SU-DHL-6 (cell line): ENCODE results near the gene BMP2K.

Experiments used
- H2AFZ ChIP-seq: fragments of 200-600 bp; sonication (generic); 2 replicates; pipeline ENCODE4 v1.6.1; 2014; ENCODE audit warnings: low read depth, mild to moderate bottlenecking, moderate library complexity, mixed read lengths, antibody characterized with exemption, low read length; ENCODE audit not compliant: severe bottlenecking
- H3F3A ChIP-seq: fragments of 200-600 bp; shearing (Covaris generic); 2 replicates; pipeline ENCODE4 v1.6.0; 2016; ENCODE audit warnings: antibody characterized with exemption, mild to moderate bottlenecking; ENCODE audit not compliant: insufficient read depth
- H3K27ac ChIP-seq: fragments of 200-600 bp; sonication (generic); 2 replicates; pipeline ENCODE4 v1.5.1; 2016; ENCODE audit warnings: low read depth, mild to moderate bottlenecking, low read length, moderate library complexity, mixed read lengths
- H3K27me3 ChIP-seq: fragments of 200-600 bp; sonication (generic), shearing (Covaris generic); 2 replicates; pipeline ENCODE4 v1.6.0; 2014; ENCODE audit warnings: mild to moderate bottlenecking, low read length
- H3K36me3 ChIP-seq: fragments of 200-600 bp; sonication (generic); 2 replicates; pipeline ENCODE4 v1.6.1; 2014; ENCODE audit warnings: mild to moderate bottlenecking, low read length, mixed read lengths
- H3K4me2 ChIP-seq: fragments of 300-600, 200-600 bp; shearing (Covaris generic), sonication (generic); 2 replicates; pipeline ENCODE4 v1.6.0; 2014; ENCODE audit warnings: low read length, low read depth, mild to moderate bottlenecking; ENCODE audit not compliant: poor library complexity, severe bottlenecking
- H3K4me3 ChIP-seq: fragments of 200-600 bp; sonication (generic); 2 replicates; pipeline ENCODE4 v1.5.1; 2014; ENCODE audit warnings: antibody characterized with exemption, low read length, mild to moderate bottlenecking, mixed read lengths; ENCODE audit not compliant: insufficient read depth, poor library complexity, severe bottlenecking
- H3K79me2 ChIP-seq: fragments of 200-600 bp; sonication (generic); 2 replicates; pipeline ENCODE4 v1.6.1; 2014; ENCODE audit warnings: mild to moderate bottlenecking, low read length, moderate library complexity; ENCODE audit not compliant: insufficient read depth
- H3K9ac ChIP-seq: fragments of 200-600 bp; sonication (generic); 2 replicates; pipeline ENCODE4 v1.7.0; 2014; ENCODE audit warnings: mild to moderate bottlenecking, low read length
- H3K9me2 ChIP-seq: fragments of 200-600 bp; sonication (generic); replicated peaks from 2 replicates; pipeline ENCODE4 v1.6.1; 2014; ENCODE audit warnings: low read length; ENCODE audit not compliant: insufficient read depth
- H3K9me3 ChIP-seq: fragments of 200-600 bp; sonication (generic); 2 replicates; pipeline ENCODE4 v1.6.1; 2014; ENCODE audit warnings: low read length, mixed read lengths; ENCODE audit not compliant: insufficient read depth
- H4K20me1 ChIP-seq: fragments of 200-600 bp; sonication (generic); 2 replicates; pipeline ENCODE4 v1.6.1; 2014; ENCODE audit warnings: low read depth, mild to moderate bottlenecking, antibody characterized with exemption, low read length, moderate library complexity, mixed read lengths
- EZH2phosphoT487 ChIP-seq: fragments of 200-600 bp; sonication (generic), shearing (Covaris generic); conservative IDR thresholded peaks from 2 replicates; pipeline ENCODE4 v1.6.1; 2018; ENCODE audit warnings: mild to moderate bottlenecking, antibody characterized with exemption, low read length, moderate library complexity, mixed read lengths
- TF ChIP-seq, protein P1 (sequence below): fragments of 200-600 bp; sonication (generic); IDR thresholded peaks from one replicate; pipeline ENCODE4 v1.5.1; 2017; ENCODE audit warnings: antibody characterized with exemption, mild to moderate bottlenecking, low read length, moderate library complexity; ENCODE audit not compliant: insufficient read depth, poor library complexity, severe bottlenecking

Gene BMP2K

DNA sequence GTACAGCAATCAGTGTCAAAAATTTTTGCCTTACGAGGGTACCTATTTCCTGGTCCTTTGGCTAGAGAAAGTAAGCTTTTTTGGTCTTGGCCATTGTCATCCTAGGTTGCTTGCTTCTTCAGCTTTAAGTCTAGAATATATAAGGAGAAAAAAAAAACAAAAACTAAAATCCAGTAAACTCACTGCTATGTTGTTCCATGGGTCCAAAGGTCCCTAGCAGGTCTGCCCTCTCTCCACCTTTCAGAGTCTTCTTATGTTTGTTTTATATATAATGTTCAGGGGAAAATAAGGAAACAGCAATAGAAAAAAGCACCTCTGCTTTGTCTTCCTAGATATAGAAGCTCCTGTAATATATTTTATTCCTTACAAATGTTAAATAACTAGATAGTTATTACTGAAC is 18.1 kb upstream of the BMP2K start:
- no peaks in the 10 kb centered on the region for H3K9me3 ChIP-seq
- H3K27me3 ChIP-seq, result no peaks in the 10 kb centered on the region
- no peak overlapping the region for H3K9ac ChIP-seq
- H3K36me3 ChIP-seq, result no peaks in the 10 kb centered on the region
- H4K20me1 ChIP-seq, result no peaks in the 10 kb centered on the region
- H3K4me2 ChIP-seq, result no peak overlapping the region
- TF ChIP-seq, protein P1, sequence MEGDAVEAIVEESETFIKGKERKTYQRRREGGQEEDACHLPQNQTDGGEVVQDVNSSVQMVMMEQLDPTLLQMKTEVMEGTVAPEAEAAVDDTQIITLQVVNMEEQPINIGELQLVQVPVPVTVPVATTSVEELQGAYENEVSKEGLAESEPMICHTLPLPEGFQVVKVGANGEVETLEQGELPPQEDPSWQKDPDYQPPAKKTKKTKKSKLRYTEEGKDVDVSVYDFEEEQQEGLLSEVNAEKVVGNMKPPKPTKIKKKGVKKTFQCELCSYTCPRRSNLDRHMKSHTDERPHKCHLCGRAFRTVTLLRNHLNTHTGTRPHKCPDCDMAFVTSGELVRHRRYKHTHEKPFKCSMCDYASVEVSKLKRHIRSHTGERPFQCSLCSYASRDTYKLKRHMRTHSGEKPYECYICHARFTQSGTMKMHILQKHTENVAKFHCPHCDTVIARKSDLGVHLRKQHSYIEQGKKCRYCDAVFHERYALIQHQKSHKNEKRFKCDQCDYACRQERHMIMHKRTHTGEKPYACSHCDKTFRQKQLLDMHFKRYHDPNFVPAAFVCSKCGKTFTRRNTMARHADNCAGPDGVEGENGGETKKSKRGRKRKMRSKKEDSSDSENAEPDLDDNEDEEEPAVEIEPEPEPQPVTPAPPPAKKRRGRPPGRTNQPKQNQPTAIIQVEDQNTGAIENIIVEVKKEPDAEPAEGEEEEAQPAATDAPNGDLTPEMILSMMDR, result no peak
- no peak for TF ChIP-seq EZH2phosphoT487
- H3F3A ChIP-seq, result no peaks in the 10 kb centered on the region
- H3K4me3 ChIP-seq, result no peak overlapping the region
- no peak overlapping the region for H3K27ac ChIP-seq
- H2AFZ ChIP-seq, result no peak overlapping the region
- no peaks in the 10 kb centered on the region for H3K79me2 ChIP-seq
- H3K9me2 ChIP-seq, result no peaks in the 10 kb centered on the region

DNA sequence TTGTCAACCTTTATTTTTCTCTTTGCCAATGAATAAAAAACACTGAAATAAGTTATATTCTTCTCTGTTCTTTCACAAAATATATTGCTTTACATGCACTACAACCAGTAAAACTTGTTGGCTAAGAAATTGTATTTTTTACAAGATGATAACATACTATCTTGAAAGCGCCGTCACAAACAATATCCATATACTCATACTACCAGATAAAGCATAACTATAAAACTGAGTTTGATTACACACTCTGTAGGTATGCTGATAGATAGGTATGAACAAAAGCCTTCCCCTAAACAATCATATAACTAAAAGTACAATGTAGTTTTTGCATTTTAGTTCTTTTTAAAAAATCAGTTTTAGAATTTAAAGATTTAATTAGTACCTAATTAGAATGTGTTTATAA is 13.6 kb upstream of the BMP2K start:
- H3K79me2 ChIP-seq, result no peaks in the 10 kb centered on the region
- no peaks in the 10 kb centered on the region for H3K36me3 ChIP-seq
- no peak overlapping the region for H2AFZ ChIP-seq
- H3K9me2 ChIP-seq, result no peaks in the 10 kb centered on the region
- H3K9me3 ChIP-seq, result no peaks in the 10 kb centered on the region
- no peak overlapping the region for H3K4me3 ChIP-seq
- H3F3A ChIP-seq, result 0 out of 2 replicates have a peak, but pooled peaks cover 4% of the 10 kb centered on the region
- no peak for TF ChIP-seq EZH2phosphoT487
- no peak overlapping the region for H3K27ac ChIP-seq
- H4K20me1 ChIP-seq, result no peaks in the 10 kb centered on the region
- no peak overlapping the region for H3K9ac ChIP-seq
- no peaks in the 10 kb centered on the region for H3K27me3 ChIP-seq
- no peak overlapping the region for H3K4me2 ChIP-seq

DNA sequence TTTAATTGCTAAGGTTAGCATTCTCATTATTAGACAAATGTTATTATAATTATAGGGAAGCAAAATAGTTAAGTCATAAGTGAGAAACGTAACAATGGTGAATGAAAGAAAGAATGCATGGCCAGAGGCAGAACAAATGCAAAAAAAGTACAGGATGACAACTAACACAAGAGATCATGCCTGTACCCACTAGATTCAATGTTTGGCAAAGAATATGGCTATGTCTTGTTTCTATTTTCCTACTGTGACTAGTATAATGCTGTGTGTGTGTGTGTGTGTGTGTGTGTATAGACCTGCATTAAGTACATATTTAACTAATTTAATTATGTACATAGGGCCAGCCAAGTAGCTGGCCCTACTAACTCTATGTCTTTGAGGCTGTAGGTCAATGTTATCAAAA is 12.9 kb upstream of the BMP2K start:
- H3F3A ChIP-seq, result 0 out of 2 replicates have a peak, but pooled peaks cover 4% of the 10 kb centered on the region
- no peak overlapping the region for H3K9ac ChIP-seq
- no peaks in the 10 kb centered on the region for H3K9me2 ChIP-seq
- H3K27ac ChIP-seq, result no peak overlapping the region
- H3K9me3 ChIP-seq, result no peaks in the 10 kb centered on the region
- no peaks in the 10 kb centered on the region for H3K27me3 ChIP-seq
- no peak for TF ChIP-seq EZH2phosphoT487
- TF ChIP-seq, protein P1, result no peak
- no peaks in the 10 kb centered on the region for H3K79me2 ChIP-seq
- no peak overlapping the region for H3K4me3 ChIP-seq
- H2AFZ ChIP-seq, result no peak overlapping the region
- H4K20me1 ChIP-seq, result no peaks in the 10 kb centered on the region
- no peaks in the 10 kb centered on the region for H3K36me3 ChIP-seq
- no peak overlapping the region for H3K4me2 ChIP-seq

DNA sequence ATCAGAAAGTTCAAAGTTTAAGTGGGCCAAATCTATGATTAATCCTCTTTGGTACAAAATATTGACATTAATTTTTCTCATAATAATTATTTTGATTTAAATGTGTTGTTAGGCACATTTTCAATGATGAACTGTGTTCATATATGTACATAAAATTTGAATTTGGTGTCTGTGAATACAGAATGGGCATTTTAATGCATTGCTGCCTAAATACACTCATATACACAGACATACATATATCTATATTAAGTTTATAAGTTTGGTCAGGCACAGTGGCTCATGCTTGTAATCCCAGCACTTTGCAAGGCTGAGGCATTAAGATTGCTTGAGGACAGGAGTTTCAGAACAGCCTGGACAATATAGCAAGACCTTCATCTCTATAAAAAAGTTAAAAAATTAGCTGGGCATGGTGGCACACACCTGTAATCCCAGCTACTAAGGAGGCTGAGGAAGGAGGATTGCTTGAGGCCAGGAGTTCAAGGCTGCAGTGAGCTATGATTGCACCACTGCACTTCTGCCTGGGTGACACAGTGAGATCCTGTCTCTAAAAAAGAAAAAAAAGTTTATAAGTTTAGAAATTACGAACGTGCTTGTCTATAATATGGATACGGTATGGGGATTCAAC is 12.3 kb upstream of the BMP2K start:
- H3K9ac ChIP-seq, result no peak overlapping the region
- no peak overlapping the region for H3K27ac ChIP-seq
- H3K4me3 ChIP-seq, result no peak overlapping the region
- H3K9me3 ChIP-seq, result no peaks in the 10 kb centered on the region
- no peak overlapping the region for H3K4me2 ChIP-seq
- H3K79me2 ChIP-seq, result no peaks in the 10 kb centered on the region
- 0 out of 2 replicates have a peak, but pooled peaks cover 4% of the 10 kb centered on the region for H3F3A ChIP-seq
- H3K27me3 ChIP-seq, result no peaks in the 10 kb centered on the region
- no peaks in the 10 kb centered on the region for H3K36me3 ChIP-seq
- TF ChIP-seq, protein P1, result no peak
- no peak for TF ChIP-seq EZH2phosphoT487
- no peaks in the 10 kb centered on the region for H3K9me2 ChIP-seq
- H4K20me1 ChIP-seq, result no peaks in the 10 kb centered on the region
- no peak overlapping the region for H2AFZ ChIP-seq
